ENCODE measurements around the gene KCNQ1.
"Not testable (repeated sequence)": the region's sequence is repeated elsewhere in the genome, so short reads cannot be mapped to it uniquely, and the experiment has no call there.

KCNQ1 gene

DNA sequence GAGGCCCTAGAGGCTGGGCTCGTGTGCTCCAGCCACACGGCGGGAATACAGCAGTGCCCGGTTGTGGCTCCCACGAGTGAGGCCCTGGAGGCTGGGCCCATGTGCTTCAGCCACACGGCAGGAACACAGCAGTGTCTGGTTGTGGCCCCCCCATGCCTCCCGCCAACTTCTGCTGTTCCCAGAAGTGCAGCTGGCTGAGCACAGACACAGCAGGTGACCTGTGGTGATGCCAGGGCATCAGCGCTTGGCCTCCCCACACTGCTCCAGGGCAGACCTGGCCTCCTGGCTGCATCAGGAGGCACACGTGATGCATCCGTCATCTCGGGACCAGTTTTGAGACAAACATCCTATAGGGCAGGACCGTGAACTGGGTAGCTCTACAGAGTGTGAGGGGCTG, 144.7 kb downstream of the KCNQ1 start:
- no peak for DNase-seq (ENCODE audit: low read depth in 2 of 2)

DNA sequence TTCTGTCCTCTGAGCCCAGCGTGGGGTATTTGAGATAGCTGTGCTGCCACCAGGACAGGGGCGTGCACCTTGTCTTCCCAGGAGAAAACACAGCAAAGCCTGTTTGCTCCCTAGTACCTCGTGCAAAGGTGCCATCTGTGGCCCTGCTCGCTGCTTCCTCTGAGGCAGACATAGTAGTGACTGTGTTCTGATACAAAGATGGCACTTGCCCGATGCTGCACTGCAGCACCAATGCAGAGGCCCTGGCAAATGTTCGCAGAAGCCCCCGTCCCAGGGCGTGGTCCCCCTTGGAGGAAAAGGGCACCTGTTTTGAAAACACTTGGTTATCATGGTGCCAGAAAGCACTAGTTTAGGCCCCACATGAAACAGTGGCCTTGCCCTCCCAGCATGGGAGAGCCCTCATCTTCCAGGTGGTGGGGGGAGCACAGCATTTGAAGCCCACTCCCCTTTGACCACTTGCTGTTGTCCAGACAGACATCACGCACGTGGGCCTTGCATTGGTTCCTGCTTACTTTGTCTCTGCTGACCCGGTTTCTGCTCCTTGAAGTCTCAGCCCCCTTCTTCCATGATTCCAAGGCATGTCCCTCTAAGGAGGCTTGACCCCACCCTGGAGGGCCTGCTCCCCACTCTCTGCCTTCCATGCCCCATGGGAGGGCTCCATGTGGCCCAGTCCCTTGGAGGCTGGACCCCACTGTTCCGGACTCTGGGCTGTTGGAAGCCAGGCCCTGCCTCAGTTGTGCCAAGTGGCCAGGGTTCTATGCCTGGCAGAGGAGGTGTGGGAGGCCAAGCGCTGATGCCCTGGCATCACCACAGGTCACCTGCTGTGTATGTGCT, 145.5 kb downstream of the KCNQ1 start:
- no peak for DNase-seq (ENCODE audit: low read depth in 2 of 2)

DNA sequence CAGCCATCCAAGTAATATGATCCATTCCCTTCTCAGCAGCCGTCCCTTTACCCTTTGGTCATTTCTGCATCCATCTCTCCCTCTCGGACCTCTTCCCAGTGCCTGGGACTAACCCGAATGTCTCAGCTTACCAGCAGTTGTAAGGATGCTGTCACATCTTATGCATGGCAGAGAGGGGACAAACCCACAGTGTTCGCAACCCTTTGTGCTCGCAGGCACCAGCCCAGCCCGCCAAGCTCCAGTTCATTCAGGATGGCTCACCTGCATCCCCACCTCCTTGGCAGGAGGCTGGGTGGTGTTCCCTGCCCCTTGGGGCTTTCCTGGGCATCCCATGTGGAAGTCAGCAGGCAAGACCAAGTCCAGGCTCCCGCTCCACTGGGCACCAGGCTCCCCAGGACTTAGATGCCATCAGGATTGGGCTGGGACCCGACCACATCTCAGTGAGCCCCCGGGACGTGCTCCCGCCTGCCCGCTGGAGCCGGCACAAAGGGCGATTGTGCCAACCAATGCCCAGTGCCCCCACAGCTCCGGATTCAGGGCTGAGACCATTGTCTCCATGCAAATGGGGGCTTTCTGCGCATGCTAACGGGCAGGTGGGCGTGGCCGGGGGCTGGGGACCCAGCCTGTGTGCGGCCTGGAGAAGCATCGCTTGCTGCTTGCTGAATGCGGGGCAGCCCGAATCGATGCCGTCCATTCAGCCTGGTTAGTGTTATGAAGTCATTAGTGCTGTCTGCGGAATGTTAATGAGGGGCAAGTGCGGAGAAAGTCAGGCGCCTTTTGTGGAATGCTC, 146.4 kb downstream of the KCNQ1 start:
- no peak for DNase-seq (ENCODE audit: low read depth in 2 of 2)

DNA sequence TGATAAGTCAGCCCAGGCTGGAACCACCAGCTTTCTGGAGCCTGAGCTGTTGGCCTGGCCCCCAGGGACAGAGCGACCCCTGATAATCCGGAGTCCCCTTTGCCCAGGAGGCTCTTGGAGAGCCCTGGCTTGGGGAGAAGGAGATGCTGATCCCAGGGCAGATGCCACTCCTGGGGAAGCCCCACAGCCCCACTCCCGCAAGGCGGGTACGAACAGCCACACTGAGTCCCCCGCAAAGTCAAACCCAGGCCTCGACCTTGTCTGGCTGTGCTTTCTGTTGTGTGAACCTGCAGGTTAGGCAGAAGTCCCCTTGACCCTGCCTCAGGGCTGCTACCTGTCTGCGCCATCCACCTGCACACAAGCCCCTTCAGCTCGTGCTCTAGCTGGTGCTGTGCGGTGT, 147.0 kb downstream of the KCNQ1 start:
- DNase-seq (ENCODE audit: low read depth in 2 of 2), result no peak

- no peak for DNase-seq (ENCODE audit: low read depth in 2 of 2)
Observed at GRCh38 chr11:2592559-2593392, 148.0 kb downstream of the KCNQ1 start.

- DNase-seq (ENCODE audit: low read depth in 2 of 2), result no peak
Observed at GRCh38 chr11:2593393-2593950, 148.7 kb downstream of the KCNQ1 start.

GRCh38 chr11:2594267-2594666, 149.5 kb downstream of the KCNQ1 start:
- DNase-seq (ENCODE audit: low read depth in 2 of 2), result no peak

DNA sequence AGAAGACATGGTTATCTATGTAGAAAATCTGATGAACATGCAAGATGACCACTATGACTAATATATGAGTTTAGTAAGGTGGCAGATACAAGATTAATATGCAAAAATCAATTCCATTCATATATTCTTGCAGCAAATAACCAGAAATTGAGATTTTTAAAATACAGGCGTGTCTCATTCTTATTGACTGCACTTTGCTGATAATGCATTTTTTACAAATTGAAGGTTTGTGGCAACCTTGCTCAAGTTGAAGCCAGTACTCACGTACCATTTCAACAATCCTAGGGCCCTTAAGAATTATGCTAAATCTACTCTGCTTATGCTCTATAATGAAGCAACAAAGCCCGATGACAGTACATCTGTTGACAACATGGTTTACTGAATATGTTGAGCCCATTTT, 150.4 kb downstream of the KCNQ1 start:
- no peak for DNase-seq (ENCODE audit: low read depth in 2 of 2)

DNA sequence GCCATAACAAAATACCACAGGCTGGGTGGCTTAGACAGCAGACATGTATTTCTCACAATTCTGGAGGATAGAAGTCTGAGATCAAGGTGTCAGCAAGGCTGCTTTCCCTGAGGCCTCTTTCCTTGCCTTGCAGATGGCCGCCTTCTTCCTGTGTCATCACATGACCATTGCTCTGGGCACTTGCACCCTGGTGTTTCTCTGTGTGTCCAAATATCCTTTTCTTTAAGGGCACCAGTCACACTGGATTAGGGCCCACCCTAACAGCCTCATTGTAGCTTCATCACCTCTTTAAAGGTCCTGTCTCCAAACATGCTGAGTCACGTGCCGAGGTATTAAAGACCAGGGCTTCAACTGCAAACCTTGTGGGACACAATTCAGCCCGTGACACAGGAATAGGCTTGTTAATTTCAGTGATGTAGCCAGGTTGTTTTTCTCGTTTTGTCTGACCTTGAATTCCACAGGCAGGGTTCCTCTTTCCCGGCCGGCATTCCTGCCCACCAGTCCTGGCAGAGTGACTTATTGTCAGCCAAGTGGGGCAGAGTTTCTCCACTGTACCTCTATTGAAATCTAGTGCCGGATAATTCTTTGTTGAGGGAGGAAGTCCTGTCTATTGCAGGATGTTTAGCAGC, 154.9 kb downstream of the KCNQ1 start:
- no peak for DNase-seq (ENCODE audit: low read depth in 2 of 2)

GRCh38 chr11:2609345-2609744, 164.5 kb downstream of the KCNQ1 start:
- no peak for DNase-seq (ENCODE audit: low read depth in 2 of 2)

- DNase-seq (ENCODE audit: low read depth in 2 of 2), result no peak
Observed at GRCh38 chr11:2612884-2613571, 168.2 kb downstream of the KCNQ1 start.

DNA sequence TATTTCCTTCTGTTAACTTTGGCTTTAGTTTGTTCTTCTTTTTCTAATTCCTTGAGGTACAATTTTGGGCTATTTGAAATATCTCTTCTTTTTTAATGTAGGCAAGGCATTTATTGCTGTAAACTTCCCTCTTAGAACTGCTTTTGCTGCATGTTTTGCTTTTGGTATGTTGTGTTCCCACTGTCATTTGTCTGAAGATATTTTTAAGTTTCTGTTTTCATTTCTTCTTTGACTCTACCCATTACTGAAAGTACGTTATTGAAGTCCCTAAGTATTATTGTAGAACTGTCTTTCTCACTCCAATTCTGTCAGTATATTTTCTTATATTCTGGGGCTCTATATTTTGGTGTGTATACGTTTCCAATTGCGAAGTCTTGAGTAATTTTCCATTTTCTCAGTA, 177.1 kb downstream of the KCNQ1 start:
- DNase-seq (ENCODE audit: low read depth in 2 of 2), result no peak

DNA sequence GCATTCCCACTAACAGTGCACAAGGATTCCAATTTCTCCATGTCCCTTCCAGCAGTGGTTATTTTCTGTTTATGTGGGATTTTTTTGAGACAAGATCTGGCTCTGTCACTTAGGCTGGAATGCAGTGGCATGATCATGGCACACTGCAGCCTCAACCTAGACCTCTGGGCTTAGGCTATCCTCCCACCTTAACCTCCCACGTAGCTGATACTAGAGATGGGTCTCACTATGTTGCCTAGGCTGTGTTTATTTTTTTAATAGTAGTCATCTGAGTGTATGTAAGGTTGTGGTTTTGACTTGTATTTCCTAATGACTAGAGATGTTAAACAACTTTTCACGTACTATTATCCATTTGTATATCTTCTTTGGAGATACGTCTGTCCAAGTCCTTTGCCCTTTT, 180.4 kb downstream of the KCNQ1 start:
- no peak for DNase-seq (ENCODE audit: low read depth in 2 of 2)

DNA sequence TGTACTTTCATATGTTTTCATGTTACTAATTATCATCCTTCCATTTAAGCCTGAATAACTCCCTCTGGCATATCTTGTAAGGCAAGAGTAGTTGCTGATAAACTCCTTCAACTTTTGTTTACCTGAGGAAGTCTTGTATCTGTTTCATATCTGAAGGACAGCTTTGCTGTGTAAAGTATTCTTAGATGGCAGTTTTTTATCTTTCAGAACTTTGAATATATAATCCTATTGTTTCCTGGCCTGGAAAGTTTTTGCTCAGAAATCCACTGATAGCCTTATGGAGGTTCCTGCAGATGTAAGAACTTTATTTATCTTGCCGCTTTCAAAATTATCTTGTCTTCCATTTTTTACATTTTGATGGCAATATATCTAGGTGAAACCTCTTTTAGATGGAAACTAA, 185.9 kb downstream of the KCNQ1 start:
- no peak for DNase-seq (ENCODE audit: low read depth in 2 of 2)

DNA sequence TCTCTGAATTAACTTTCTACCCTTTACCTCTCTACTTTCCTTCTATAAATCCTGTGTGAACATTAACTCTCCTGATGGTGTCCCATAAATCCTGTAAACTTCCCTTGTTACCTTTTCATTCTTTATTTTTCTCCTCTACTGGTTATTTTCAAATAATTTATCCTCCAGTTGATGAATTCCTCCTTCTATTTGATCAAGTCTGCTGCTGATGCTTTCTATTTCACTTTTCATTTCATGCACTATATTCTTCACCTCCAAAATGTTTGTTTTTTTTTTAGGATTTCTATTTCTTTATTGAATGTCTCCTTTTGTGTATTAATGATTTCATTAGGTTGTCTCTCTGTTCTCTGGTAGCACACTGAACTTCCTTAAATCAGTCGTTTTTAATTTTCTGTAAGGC, 186.4 kb downstream of the KCNQ1 start:
- DNase-seq (ENCODE audit: low read depth in 2 of 2), result no peak

- DNase-seq (ENCODE audit: low read depth in 2 of 2), result not testable (repeated sequence)
Observed at GRCh38 chr11:2639763-2640162, 195.0 kb downstream of the KCNQ1 start.

GRCh38 chr11:2641623-2642022, 196.8 kb downstream of the KCNQ1 start:
- DNase-seq (ENCODE audit: low read depth in 2 of 2), result no peak

GRCh38 chr11:2643746-2644145, 198.9 kb downstream of the KCNQ1 start:
- no peak for DNase-seq (ENCODE audit: low read depth in 2 of 2)

GRCh38 chr11:2644844-2645778, 200.3 kb downstream of the KCNQ1 start:
- no peak for DNase-seq (ENCODE audit: low read depth in 2 of 2)

GRCh38 chr11:2645779-2646118, 200.9 kb downstream of the KCNQ1 start:
- DNase-seq (ENCODE audit: low read depth in 2 of 2), result no peak

Measured in stimulated activated CD8-positive, alpha-beta memory T cell treated with anti-CD3 and anti-CD28 coated beads, Interleukin-15, amount 100 ng/mL, for 48 hours (primary cell).